Stimulated activated CD4-positive, alpha-beta T cell treated with anti-CD3 and anti-CD28 coated beads, Interleukin-12 subunit alpha, Interleukin-12 subunit beta, amount 100 ng/mL, for 48 hours (primary cell): ENCODE measurements around the gene HDGF.

Experiments
- DNase-seq, 3 donors: peaks; one replicate each; pipeline ENCODE4 v3.0.0-alpha.2; 2020; ENCODE audit warnings: low read depth in 2 of 3, low spot score in 1 of 3

HDGF gene

GRCh38 chr1:156746728-156747631, 4.5 kb downstream of the HDGF start:
- no peak for DNase-seq

GRCh38 chr1:156746406-156746727, 5.1 kb downstream of the HDGF start:
- DNase-seq = no peak

- DNase-seq = no peak
Observed at GRCh38 chr1:156745881-156746280, 5.6 kb downstream of the HDGF start.

- DNase-seq = no peak
Observed at GRCh38 chr1:156744786-156745419, 6.6 kb downstream of the HDGF start.

- DNase-seq = no peak
Observed at GRCh38 chr1:156744344-156744743, 7.1 kb downstream of the HDGF start.

GRCh38 chr1:156743367-156744302, 7.8 kb downstream of the HDGF start:
- no peak for DNase-seq

- no peak for DNase-seq
Observed at GRCh38 chr1:156742801-156743200, 8.7 kb downstream of the HDGF start.

GRCh38 chr1:156742017-156742416, 9.5 kb downstream of the HDGF start:
- no peak for DNase-seq

- DNase-seq = no peak
Observed at GRCh38 chr1:156741481-156741983, 9.9 kb downstream of the HDGF start.

GRCh38 chr1:156740741-156741480, 10.6 kb downstream of the HDGF start, which contains the start of gene MRPL24:
MRPL24 (minus strand) TSS chr1:156741088; CDS start chr1:156738704, 2,384 bp downstream.
- DNase-seq = peak; percentile 94 to 96 (median 96)

- no peak for DNase-seq
Observed at GRCh38 chr1:156740237-156740740, 11.2 kb downstream of the HDGF start.

GRCh38 chr1:156738916-156739315, 12.6 kb downstream of the HDGF start:
- no peak for DNase-seq

GRCh38 chr1:156738407-156738806, 13.1 kb downstream of the HDGF start:
- no peak for DNase-seq

GRCh38 chr1:156733989-156734584, 17.4 kb downstream of the HDGF start:
- DNase-seq = no peak

- DNase-seq = peak; percentile 92 to 97 (median 94)
Observed at GRCh38 chr1:156728599-156729462, 22.6 kb downstream of the HDGF start, which contains the start of gene ISG20L2. ISG20L2 (minus strand) TSS chr1:156728766; CDS start chr1:156727652, 1,114 bp downstream.

- DNase-seq = peak; percentile 63 to 81 (median 72)
Observed at GRCh38 chr1:156727926-156728598, 23.4 kb downstream of the HDGF start, which contains the start of gene METTL25B. METTL25B (plus strand) TSS chr1:156728469; CDS start chr1:156729105, 636 bp downstream.

GRCh38 chr1:156727492-156727891, 24.0 kb downstream of the HDGF start:
- DNase-seq = no peak
